ENCODE data around the gene SPATA33. TPM values are rescaled to one million over a fixed set of nuclear protein-coding genes. Genes with fewer than 3 reads are reported as not detected.
"Not testable (repeated sequence)": the region's sequence is repeated elsewhere in the genome, so short reads cannot be mapped to it uniquely, and the experiment has no call there.

The SPATA33 gene
- total RNA-seq, 2 donors from 2014 or later, result 1.1 to 2.2 TPM

DNA sequence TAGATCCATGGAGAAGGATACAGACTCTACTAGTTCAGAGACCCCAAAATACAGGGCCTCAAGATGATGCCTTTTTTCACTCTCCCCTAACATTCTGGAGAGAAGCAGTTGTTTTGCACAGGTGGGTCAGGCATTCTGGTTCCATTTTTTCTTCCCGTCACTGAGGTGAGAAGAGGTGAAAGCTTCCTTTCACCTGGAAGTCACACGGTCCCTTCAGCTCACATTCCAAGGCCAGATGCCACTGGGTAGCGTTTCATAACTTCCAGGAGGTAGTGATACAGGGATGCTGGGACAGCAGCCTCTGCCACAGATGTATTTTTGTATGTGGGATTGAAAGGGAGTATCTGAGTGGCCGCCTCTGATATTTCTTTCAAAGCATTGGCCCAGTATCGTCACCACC lies 30.8 kb downstream of the SPATA33 start:
- Histone ChIP-seq H3K9me3 (no peaks in the 10 kb centered on the region), H3K4me3 (no peak overlapping the region), H3K36me3 (peaks cover 16% of the 10 kb centered on the region), H3K27me3 (no peaks in the 10 kb centered on the region), H3K27ac (no peak overlapping the region), H3K4me1 (peaks cover 0 to 15% of the 10 kb centered on the region in 2 donors)
- no peak for TF ChIP-seq CTCF (IDR thresholded peaks at IDR 0.05)
- DNase-seq (ENCODE audit: low spot score), result no peak

GRCh38 chr16:89689142-89689541 lies 31.5 kb downstream of the SPATA33 start:
- DNase-seq (ENCODE audit: low spot score), result no peak
- no peak overlapping the region for H3K4me3 ChIP-seq
- H3K27me3 ChIP-seq, result no peaks in the 10 kb centered on the region
- no peaks in the 10 kb centered on the region for H3K9me3 ChIP-seq
- H3K27ac ChIP-seq, result no peak overlapping the region
- TF ChIP-seq CTCF (IDR thresholded peaks at IDR 0.05), result no peak
- peaks cover 0 to 15% of the 10 kb centered on the region in 2 donors for H3K4me1 ChIP-seq
- H3K36me3 ChIP-seq, result peaks cover 23% of the 10 kb centered on the region

DNA sequence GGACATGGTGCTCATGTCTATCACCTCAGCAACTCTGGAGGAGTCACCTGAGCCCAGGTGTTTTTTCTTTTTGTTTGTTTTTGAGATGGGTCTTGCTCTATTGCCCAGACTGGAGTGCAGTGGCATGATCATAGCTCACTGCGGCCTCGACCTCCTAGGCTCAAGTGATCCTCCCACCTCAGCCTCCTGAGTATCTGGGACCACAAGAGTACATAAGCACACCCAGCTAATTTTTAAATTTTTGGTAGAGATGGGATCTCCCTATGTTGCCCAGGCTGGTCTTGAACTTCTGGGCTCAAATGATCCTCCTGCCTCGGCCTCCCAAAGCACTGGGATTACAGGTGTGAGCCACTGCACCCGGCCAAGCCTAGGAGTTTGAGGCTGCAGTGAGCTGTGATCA lies 32.0 kb downstream of the SPATA33 start:
- H3K36me3 ChIP-seq, result peaks cover 23% of the 10 kb centered on the region
- not testable (repeated sequence) for DNase-seq (ENCODE audit: low spot score)

GRCh38 chr16:89690392-89690901 lies 32.8 kb downstream of the SPATA33 start:
- H3K4me1 ChIP-seq, result peaks cover 0 to 15% of the 10 kb centered on the region in 2 donors
- H3K27me3 ChIP-seq, result no peaks in the 10 kb centered on the region
- no peaks in the 10 kb centered on the region for H3K9me3 ChIP-seq
- TF ChIP-seq CTCF (IDR thresholded peaks at IDR 0.05), result no peak
- no peak overlapping the region for H3K4me3 ChIP-seq
- peaks cover 23% of the 10 kb centered on the region for H3K36me3 ChIP-seq
- H3K27ac ChIP-seq, result no peak overlapping the region
- DNase-seq (ENCODE audit: low spot score), result no peak

More for the DNA sequence above, 32.0 kb downstream of the SPATA33 start:
- not testable (repeated sequence) for H3K27me3 ChIP-seq, H3K27ac ChIP-seq, H3K9me3 ChIP-seq, H3K4me3 ChIP-seq
- H3K4me1 ChIP-seq, result peaks cover 0 to 15% of the 10 kb centered on the region in 2 donors

DNA sequence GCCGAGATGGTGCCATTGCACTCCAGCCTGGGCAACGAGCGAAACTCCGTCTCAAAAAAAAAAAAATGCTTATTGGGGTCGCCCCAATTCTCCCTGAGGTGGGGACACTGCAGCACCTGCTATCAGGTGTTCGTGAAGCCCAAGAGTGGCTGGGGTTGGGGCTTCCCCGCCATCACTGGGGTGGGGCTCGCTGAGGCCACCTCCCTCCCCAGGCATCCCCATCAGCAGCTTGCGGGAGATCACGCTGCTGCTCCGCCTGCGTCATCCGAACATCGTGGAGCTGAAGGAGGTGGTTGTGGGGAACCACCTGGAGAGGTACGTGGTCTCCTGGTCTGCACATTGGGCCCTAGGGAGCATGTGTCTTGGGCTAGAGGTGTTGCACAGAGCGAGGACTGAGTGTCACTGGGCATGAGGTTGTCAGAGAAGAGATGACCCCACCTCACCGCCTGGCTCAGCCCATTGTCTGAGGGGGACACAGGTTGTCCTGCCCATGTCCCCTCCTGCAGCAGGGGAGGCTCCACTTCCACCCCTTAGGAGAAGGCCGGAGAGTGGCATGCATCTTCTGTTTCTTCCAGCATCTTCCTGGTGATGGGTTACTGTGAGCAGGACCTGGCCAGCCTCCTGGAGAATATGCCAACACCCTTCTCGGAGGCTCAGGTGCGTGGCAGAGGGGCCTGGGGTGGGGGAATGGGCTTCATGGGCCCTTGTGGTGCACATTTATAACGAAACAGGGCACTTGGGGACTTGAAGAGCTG lies 33.8 kb downstream of the SPATA33 start:
- Histone ChIP-seq H3K27me3 (no peaks in the 10 kb centered on the region), H3K9me3 (no peaks in the 10 kb centered on the region), H3K4me1 (peaks cover 0 to 8% of the 10 kb centered on the region in 2 donors), H3K36me3 (peaks cover 23% of the 10 kb centered on the region), H3K4me3 (no peak overlapping the region), H3K27ac (no peak overlapping the region)
- no peak for DNase-seq (ENCODE audit: low spot score)
- no peak for TF ChIP-seq CTCF (IDR thresholded peaks at IDR 0.05)

- H3K27me3 ChIP-seq, result no peaks in the 10 kb centered on the region
- no peak overlapping the region for H3K4me3 ChIP-seq
- H3K9me3 ChIP-seq, result no peaks in the 10 kb centered on the region
- H3K36me3 ChIP-seq, result peaks cover 23% of the 10 kb centered on the region
- H3K4me1 ChIP-seq, result peaks cover 0 to 8% of the 10 kb centered on the region in 2 donors
- no peak for TF ChIP-seq CTCF (IDR thresholded peaks at IDR 0.05)
- no peak overlapping the region for H3K27ac ChIP-seq
- no peak for DNase-seq (ENCODE audit: low spot score)
Observed at GRCh38 chr16:89691986-89692569, 34.4 kb downstream of the SPATA33 start.
